CD14-positive monocyte (primary cell): Measurements from ENCODE around the gene SOX21. TPM values are rescaled to one million over a fixed set of nuclear protein-coding genes. Genes with fewer than 3 reads are reported as not detected.

Experiments
- DNase-seq, 3 donors: peaks; one replicate each; pipeline ENCODE4 v3.0.0-alpha.2; 2011 to 2022
- H2AFZ ChIP-seq: 2 replicates; pipeline ENCODE4 v1.6.0; 2012; ENCODE audit warnings: mild to moderate bottlenecking, low read depth, low read length, inconsistent platforms; ENCODE audit not compliant: insufficient read depth, poor library complexity, severe bottlenecking
- H3K27ac ChIP-seq, 2 donors: 1 replicate in 1 of 2; 2 replicates in 1 of 2; pipeline ENCODE4 v1.5.1; 2012 to 2013; ENCODE audit warnings: low read length in 2 of 2, control low read depth in 1 of 2, inconsistent platforms in 1 of 2, low read depth in 1 of 2, mild to moderate bottlenecking in 1 of 2
- H3K27me3 ChIP-seq, 2 donors: one replicate each; pipeline versions ENCODE4 v1.6.0 to v1.6.1; 2011 to 2013; ENCODE audit warnings: low read length in 2 of 2; ENCODE audit not compliant: control insufficient read depth in 2 of 2, insufficient read depth in 2 of 2
- H3K36me3 ChIP-seq, 2 donors: replicated peaks in 1 of 2; 1 replicate in 1 of 2; 2 replicates in 1 of 2; pipeline versions ENCODE4 v1.5.1 to v1.6.1; 2012 to 2013; ENCODE audit warnings: low read length in 2 of 2, control low read depth in 1 of 2, inconsistent platforms in 1 of 2, mild to moderate bottlenecking in 1 of 2; ENCODE audit not compliant: insufficient read depth in 2 of 2, control insufficient read depth in 1 of 2
- H3K4me1 ChIP-seq, 2 donors: 1 replicate in 1 of 2; 2 replicates in 1 of 2; pipeline versions ENCODE4 v1.5.1 to v1.6.1; 2012 to 2013; ENCODE audit warnings: low read length in 2 of 2, control low read depth in 1 of 2, inconsistent platforms in 1 of 2, mild to moderate bottlenecking in 1 of 2, moderate library complexity in 1 of 2; ENCODE audit not compliant: insufficient read depth in 2 of 2, control insufficient read depth in 1 of 2
- H3K4me2 ChIP-seq: replicated peaks from 2 replicates; pipeline ENCODE3; 2012; ENCODE audit warnings: low read length, moderate library complexity, mild to moderate bottlenecking; ENCODE audit not compliant: poor library complexity, severe bottlenecking; ENCODE audit errors: extremely low read depth
- H3K4me3 ChIP-seq, 3 experiments: fragments of 200-600 bp in 1 of 3; sonication (generic) in 1 of 3; replicated peaks in 1 of 3; 1 replicate in 2 of 3; 2 replicates in 1 of 3; pipeline ENCODE4 v1.5.1; 2011 to 2013; ENCODE audit warnings: low read length in 3 of 3, mild to moderate bottlenecking in 3 of 3, control low read depth in 2 of 3, low read depth in 2 of 3, inconsistent platforms in 1 of 3, moderate library complexity in 1 of 3
- H3K79me2 ChIP-seq: 2 replicates; pipeline ENCODE4 v1.6.0; 2012; ENCODE audit warnings: mild to moderate bottlenecking, control low read depth, inconsistent platforms, low read length, moderate library complexity; ENCODE audit not compliant: insufficient read depth
- H3K9ac ChIP-seq: 2 replicates; pipeline ENCODE4 v1.6.0; 2017; ENCODE audit warnings: low read length, mild to moderate bottlenecking; ENCODE audit not compliant: insufficient read depth, poor library complexity, severe bottlenecking
- H3K9me3 ChIP-seq, 2 donors: replicated peaks in 1 of 2; 1 replicate in 1 of 2; 2 replicates in 1 of 2; pipeline versions ENCODE4 v1.5.1 to v1.6.1; 2012 to 2013; ENCODE audit warnings: low read length in 2 of 2, control low read depth in 1 of 2; ENCODE audit not compliant: control insufficient read depth in 1 of 2, insufficient read depth in 1 of 2
- H4K20me1 ChIP-seq: 2 replicates; pipeline ENCODE4 v1.6.0; 2012; ENCODE audit warnings: mild to moderate bottlenecking, low read length, control low read depth, moderate library complexity; ENCODE audit not compliant: insufficient read depth
- H3K27ac Mint-ChIP-seq, 7 donors: one replicate each; pipeline ENCODE4 v1.8.0; 2020; ENCODE audit warnings: mild to moderate bottlenecking in 7 of 7, mixed read lengths in 7 of 7, moderate library complexity in 6 of 7, inconsistent platforms in 2 of 7
- H3K27me3 Mint-ChIP-seq, 3 donors: one replicate each; pipeline ENCODE4 v1.8.0; 2021 to 2022; ENCODE audit warnings: low read depth in 3 of 3, mild to moderate bottlenecking in 3 of 3, mixed read lengths in 3 of 3, moderate library complexity in 3 of 3, inconsistent platforms in 1 of 3
- H3K36me3 Mint-ChIP-seq, 2 donors: one replicate each; pipeline ENCODE4 v1.8.0; 2020; ENCODE audit warnings: mixed read lengths in 2 of 2, inconsistent platforms in 1 of 2, mild to moderate bottlenecking in 1 of 2
- H3K4me1 Mint-ChIP-seq: one replicate; pipeline ENCODE4 v1.8.0; 2020; ENCODE audit warnings: mild to moderate bottlenecking, mixed read lengths
- H3K4me3 Mint-ChIP-seq, 2 donors: one replicate each; pipeline ENCODE4 v1.8.0; 2020; ENCODE audit warnings: mild to moderate bottlenecking in 2 of 2, mixed read lengths in 2 of 2, moderate library complexity in 1 of 2
- H3K9me3 Mint-ChIP-seq, 7 donors: one replicate each; pipeline ENCODE4 v1.8.0; 2020 to 2022; ENCODE audit warnings: mixed read lengths in 7 of 7, mild to moderate bottlenecking in 6 of 7, moderate library complexity in 6 of 7, inconsistent platforms in 2 of 7
- CTCF ChIP-seq: fragments of 200-600 bp; IDR thresholded peaks from one replicate; pipeline ENCODE4 v1.8.0; 2022; ENCODE audit warnings: antibody characterized with exemption, mild to moderate bottlenecking
- WGBS: methylation state at CpG from one replicate; pipeline ENCODE4 v1.1.5; 2013; ENCODE audit warnings: missing lambda C conversion rate; ENCODE audit not compliant: insufficient coverage; 5-methylcytosine and 5-hydroxymethylcytosine counted together
- intact Hi-C, 2 donors: fragments of 100-400 bp; cut with micrococcal nuclease; formaldehyde crosslinking; loops; one replicate each; pipeline versions ENCODE4 v1.15.0 to v1.15.1; 2023
- polyA plus RNA-seq, 3 donors: library from polyadenylated mRNA; depleted of rRNA in 1 of 3; unstranded in 2 of 3; stranded (reverse) in 1 of 3; fragments of 300-500 nt in 2 of 3; fragments of >200 nt in 1 of 3; fragmentation: Illumina TruSeq in 2 of 3; gene quantifications; 1 replicate in 2 of 3; 2 replicates in 1 of 3; pipeline ENCODE4 v1.2.3, GENCODE V29; 2012 to 2021

Gene SOX21
- polyA plus RNA-seq, 3 donors = not detected

GRCh38 chr13:94717916-94718315 is 5.6 kb upstream of the SOX21 start:
- Histone ChIP-seq H3K36me3 (no peaks in the 10 kb centered on the region), H3K9ac (no peak overlapping the region), H3K4me1 (peaks cover 0 to 4% of the 10 kb centered on the region in 2 donors), H3K27ac (no peak overlapping the region), H3K79me2 (no peaks in the 10 kb centered on the region), H3K27me3 (peaks cover 44 to 52% of the 10 kb centered on the region in 2 donors), H4K20me1 (no peaks in the 10 kb centered on the region), H3K4me3 (no peak overlapping the region), H3K9me3 (no peaks in the 10 kb centered on the region), H3K4me2 (no peak overlapping the region), H2AFZ (no peak overlapping the region)
- Mint-ChIP-seq H3K36me3 (no peaks in the 10 kb centered on the region), H3K27ac (peak overlapping the region in 1 of 7 donors; percentile 6), H3K9me3 (peaks cover 0 to 3% (median 0%) of the 10 kb centered on the region in 7 donors), H3K4me3 (peak overlapping the region in 1 of 2 donors; percentile 12), H3K4me1 (no peaks in the 10 kb centered on the region), H3K27me3 (peaks cover 46 to 59% (median 49%) of the 10 kb centered on the region in 3 donors)
- WGBS = 93% methylated on average over 3 of the region's 4 CpGs
- DNase-seq = no peak
- TF ChIP-seq CTCF = no peak
- intact Hi-C loops = no loop called here

DNA sequence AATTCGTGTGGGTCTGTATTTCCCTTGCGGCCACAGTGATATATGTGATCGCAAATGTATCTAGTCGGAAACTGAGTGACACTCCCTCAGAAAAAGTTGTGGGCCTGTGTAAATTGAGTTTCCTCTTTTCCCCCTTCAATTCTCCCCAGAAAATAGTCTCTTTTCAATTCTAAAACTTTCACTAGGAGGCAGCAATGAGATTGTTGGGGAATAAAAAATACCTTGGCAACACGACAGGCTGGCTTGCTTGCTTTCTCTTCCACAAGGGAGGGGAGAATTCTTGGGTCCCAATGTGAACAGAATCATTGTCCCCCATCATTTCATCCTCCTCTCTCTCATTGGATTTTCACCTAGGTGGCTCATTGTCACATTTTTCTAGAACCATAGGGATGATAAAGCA is 3.7 kb upstream of the SOX21 start:
- H2AFZ ChIP-seq = no peak overlapping the region
- H3K27me3 ChIP-seq = peaks cover 48 to 64% of the 10 kb centered on the region in 2 donors
- no peak overlapping the region for H3K4me3 ChIP-seq
- H3K4me1 Mint-ChIP-seq = peaks cover 8% of the 10 kb centered on the region
- no peaks in the 10 kb centered on the region for H3K79me2 ChIP-seq
- peaks cover 6 to 19% of the 10 kb centered on the region in 2 donors for H3K4me1 ChIP-seq
- H3K9me3 ChIP-seq = no peaks in the 10 kb centered on the region
- peaks cover 0 to 2% of the 10 kb centered on the region in 2 donors for H3K36me3 Mint-ChIP-seq
- intact Hi-C loops = no loop called here
- H3K36me3 ChIP-seq = no peaks in the 10 kb centered on the region
- peaks cover 54 to 75% (median 57%) of the 10 kb centered on the region in 3 donors for H3K27me3 Mint-ChIP-seq
- H3K4me2 ChIP-seq = no peak overlapping the region
- H4K20me1 ChIP-seq = no peaks in the 10 kb centered on the region
- no peak for DNase-seq
- no peak overlapping the region for H3K27ac ChIP-seq
- WGBS = no CpG with 5 or more reads among the region's 5 CpGs
- H3K9ac ChIP-seq = no peak overlapping the region
- H3K27ac Mint-ChIP-seq = no peak overlapping the region
- H3K4me3 Mint-ChIP-seq = peak overlapping the region in 1 of 2 donors; percentile 71
- no peak for TF ChIP-seq CTCF
- H3K9me3 Mint-ChIP-seq = peaks cover 0 to 7% (median 2%) of the 10 kb centered on the region in 7 donors
